ENCODE results near the gene UMAD1.

The UMAD1 gene

GRCh38 chr7:7706556-7707172, 66.1 kb downstream of the UMAD1 start:
- no peak overlapping the region for H3K4me2 ChIP-seq (ENCODE audit: low read length)
- no peak overlapping the region for H3K23ac ChIP-seq (ENCODE audit: low read length)
- H3K79me2 ChIP-seq (ENCODE audit: control insufficient read depth, insufficient read depth, low read length), result no peaks in the 10 kb centered on the region
- no peak overlapping the region for H3K4ac ChIP-seq (ENCODE audit: low read depth, low read length)
- no peak overlapping the region for H3K18ac ChIP-seq (ENCODE audit: low read length)
- H3K27ac ChIP-seq (ENCODE audit: low read depth, low read length), result no peak overlapping the region
- no peaks in the 10 kb centered on the region for H3K79me1 ChIP-seq (ENCODE audit: low read length)
- H3K4me1 ChIP-seq (ENCODE audit: control insufficient read depth, low read depth, low read length), result peaks cover 4% of the 10 kb centered on the region
- H2BK120ac ChIP-seq (ENCODE audit: low read depth, low read length), result no peak overlapping the region
- no peak overlapping the region for H3K4me3 ChIP-seq (ENCODE audit: low read length)
- H2BK5ac ChIP-seq (ENCODE audit: low read length), result no peak overlapping the region
- no peak overlapping the region for H3K56ac ChIP-seq (ENCODE audit: low read length)
- H3K27me3 ChIP-seq (ENCODE audit: insufficient read depth, low read length, poor library complexity), result no peaks in the 10 kb centered on the region
- H2AK5ac ChIP-seq (ENCODE audit: low read length), result no peak overlapping the region
- WGBS (ENCODE audit: extremely low coverage, insufficient coverage, low lambda C conversion rate), result no CpG with 5 or more reads among the region's 4 CpGs
- no peak overlapping the region for H3K9ac ChIP-seq (ENCODE audit: low read length)
- no peak for DNase-seq
- H3K36me3 ChIP-seq (ENCODE audit: control insufficient read depth, insufficient read depth, low read length), result no peaks in the 10 kb centered on the region
- H2BK15ac ChIP-seq (replicated peaks; ENCODE audit: low read depth), result no peak overlapping the region
- H4K5ac ChIP-seq (ENCODE audit: low read length), result no peak overlapping the region
- no peak overlapping the region for H4K8ac ChIP-seq (ENCODE audit: low read depth, low read length)

GRCh38 chr7:7707246-7707645, 66.7 kb downstream of the UMAD1 start:
- no CpG with 5 or more reads among the region's 2 CpGs for WGBS (ENCODE audit: extremely low coverage, insufficient coverage, low lambda C conversion rate)
- Histone ChIP-seq H3K4me1 (ENCODE audit: control insufficient read depth, low read depth, low read length) (peaks cover 4% of the 10 kb centered on the region), H3K79me1 (ENCODE audit: low read length) (no peaks in the 10 kb centered on the region), H3K9ac (ENCODE audit: low read length) (no peak overlapping the region), H3K27ac (ENCODE audit: low read depth, low read length) (no peak overlapping the region), H2BK5ac (ENCODE audit: low read length) (no peak overlapping the region), H3K36me3 (ENCODE audit: control insufficient read depth, insufficient read depth, low read length) (no peaks in the 10 kb centered on the region), H3K79me2 (ENCODE audit: control insufficient read depth, insufficient read depth, low read length) (no peaks in the 10 kb centered on the region), H4K8ac (ENCODE audit: low read depth, low read length) (no peak overlapping the region), H3K56ac (ENCODE audit: low read length) (no peak overlapping the region), H3K4me3 (ENCODE audit: low read length) (no peak overlapping the region), H3K4ac (ENCODE audit: low read depth, low read length) (no peak overlapping the region), H3K27me3 (ENCODE audit: insufficient read depth, low read length, poor library complexity) (no peaks in the 10 kb centered on the region), H2AK5ac (ENCODE audit: low read length) (no peak overlapping the region), H2BK15ac (replicated peaks; ENCODE audit: low read depth) (no peak overlapping the region), H2BK120ac (ENCODE audit: low read depth, low read length) (no peak overlapping the region), H3K4me2 (ENCODE audit: low read length) (no peak overlapping the region), H4K5ac (ENCODE audit: low read length) (no peak overlapping the region), H3K23ac (ENCODE audit: low read length) (no peak overlapping the region), H3K18ac (ENCODE audit: low read length) (no peak overlapping the region)
- no peak for DNase-seq

- no peak overlapping the region for H4K5ac ChIP-seq (ENCODE audit: low read length)
- no CpG with 5 or more reads among the region's 4 CpGs for WGBS (ENCODE audit: extremely low coverage, insufficient coverage, low lambda C conversion rate)
- no peak overlapping the region for H2AK5ac ChIP-seq (ENCODE audit: low read length)
- H4K8ac ChIP-seq (ENCODE audit: low read depth, low read length), result no peak overlapping the region
- no peak overlapping the region for H3K4ac ChIP-seq (ENCODE audit: low read depth, low read length)
- DNase-seq, result peak; percentile 88
- no peaks in the 10 kb centered on the region for H3K36me3 ChIP-seq (ENCODE audit: control insufficient read depth, insufficient read depth, low read length)
- H3K27ac ChIP-seq (ENCODE audit: low read depth, low read length), result peak overlapping the region; percentile 66
- no peak overlapping the region for H2BK5ac ChIP-seq (ENCODE audit: low read length)
- no peak overlapping the region for H2BK120ac ChIP-seq (ENCODE audit: low read depth, low read length)
- H2BK15ac ChIP-seq (replicated peaks; ENCODE audit: low read depth), result no peak overlapping the region
- H3K79me1 ChIP-seq (ENCODE audit: low read length), result no peaks in the 10 kb centered on the region
- H3K27me3 ChIP-seq (ENCODE audit: insufficient read depth, low read length, poor library complexity), result no peaks in the 10 kb centered on the region
- H3K56ac ChIP-seq (ENCODE audit: low read length), result no peak overlapping the region
- no peak overlapping the region for H3K23ac ChIP-seq (ENCODE audit: low read length)
- no peak overlapping the region for H3K9ac ChIP-seq (ENCODE audit: low read length)
- H3K18ac ChIP-seq (ENCODE audit: low read length), result peak overlapping the region; percentile 51
- peaks cover 4% of the 10 kb centered on the region for H3K4me1 ChIP-seq (ENCODE audit: control insufficient read depth, low read depth, low read length)
- H3K4me2 ChIP-seq (ENCODE audit: low read length), result no peak overlapping the region
- no peak overlapping the region for H3K4me3 ChIP-seq (ENCODE audit: low read length)
- no peaks in the 10 kb centered on the region for H3K79me2 ChIP-seq (ENCODE audit: control insufficient read depth, insufficient read depth, low read length)
These were observed 67.3 kb downstream of the UMAD1 start for GRCh38 chr7:7707806-7708205.

- H4K5ac ChIP-seq (ENCODE audit: low read length), result no peak overlapping the region
- H3K4ac ChIP-seq (ENCODE audit: low read depth, low read length), result no peak overlapping the region
- DNase-seq, result peak; percentile 95
- no peak overlapping the region for H2AK5ac ChIP-seq (ENCODE audit: low read length)
- H2BK120ac ChIP-seq (ENCODE audit: low read depth, low read length), result no peak overlapping the region
- H3K18ac ChIP-seq (ENCODE audit: low read length), result no peak overlapping the region
- H3K79me2 ChIP-seq (ENCODE audit: control insufficient read depth, insufficient read depth, low read length), result no peaks in the 10 kb centered on the region
- H3K4me1 ChIP-seq (ENCODE audit: control insufficient read depth, low read depth, low read length), result peaks cover 4% of the 10 kb centered on the region
- no peaks in the 10 kb centered on the region for H3K79me1 ChIP-seq (ENCODE audit: low read length)
- no peak overlapping the region for H4K8ac ChIP-seq (ENCODE audit: low read depth, low read length)
- no peak overlapping the region for H3K56ac ChIP-seq (ENCODE audit: low read length)
- H3K36me3 ChIP-seq (ENCODE audit: control insufficient read depth, insufficient read depth, low read length), result no peaks in the 10 kb centered on the region
- no peaks in the 10 kb centered on the region for H3K27me3 ChIP-seq (ENCODE audit: insufficient read depth, low read length, poor library complexity)
- no peak overlapping the region for H3K4me2 ChIP-seq (ENCODE audit: low read length)
- H3K4me3 ChIP-seq (ENCODE audit: low read length), result no peak overlapping the region
- H2BK15ac ChIP-seq (replicated peaks; ENCODE audit: low read depth), result no peak overlapping the region
- no CpG with 5 or more reads among the region's 3 CpGs for WGBS (ENCODE audit: extremely low coverage, insufficient coverage, low lambda C conversion rate)
- H3K27ac ChIP-seq (ENCODE audit: low read depth, low read length), result no peak overlapping the region
- no peak overlapping the region for H2BK5ac ChIP-seq (ENCODE audit: low read length)
- H3K23ac ChIP-seq (ENCODE audit: low read length), result no peak overlapping the region
- no peak overlapping the region for H3K9ac ChIP-seq (ENCODE audit: low read length)
These were observed 68.7 kb downstream of the UMAD1 start for GRCh38 chr7:7709291-7709690.

- DNase-seq, result no peak
- no peak overlapping the region for H3K4me3 ChIP-seq (ENCODE audit: low read length)
- no peak overlapping the region for H3K18ac ChIP-seq (ENCODE audit: low read length)
- no peak overlapping the region for H3K27ac ChIP-seq (ENCODE audit: low read depth, low read length)
- H3K79me2 ChIP-seq (ENCODE audit: control insufficient read depth, insufficient read depth, low read length), result no peaks in the 10 kb centered on the region
- no peak overlapping the region for H3K23ac ChIP-seq (ENCODE audit: low read length)
- peaks cover 4% of the 10 kb centered on the region for H3K4me1 ChIP-seq (ENCODE audit: control insufficient read depth, low read depth, low read length)
- no peak overlapping the region for H3K4me2 ChIP-seq (ENCODE audit: low read length)
- no peak overlapping the region for H4K5ac ChIP-seq (ENCODE audit: low read length)
- no peak overlapping the region for H4K8ac ChIP-seq (ENCODE audit: low read depth, low read length)
- no peak overlapping the region for H2BK120ac ChIP-seq (ENCODE audit: low read depth, low read length)
- no CpG with 5 or more reads among the region's 2 CpGs for WGBS (ENCODE audit: extremely low coverage, insufficient coverage, low lambda C conversion rate)
- H3K79me1 ChIP-seq (ENCODE audit: low read length), result no peaks in the 10 kb centered on the region
- no peak overlapping the region for H3K56ac ChIP-seq (ENCODE audit: low read length)
- no peak overlapping the region for H2AK5ac ChIP-seq (ENCODE audit: low read length)
- H3K27me3 ChIP-seq (ENCODE audit: insufficient read depth, low read length, poor library complexity), result no peaks in the 10 kb centered on the region
- no peak overlapping the region for H3K4ac ChIP-seq (ENCODE audit: low read depth, low read length)
- no peak overlapping the region for H2BK15ac ChIP-seq (replicated peaks; ENCODE audit: low read depth)
- H2BK5ac ChIP-seq (ENCODE audit: low read length), result no peak overlapping the region
- no peak overlapping the region for H3K9ac ChIP-seq (ENCODE audit: low read length)
- no peaks in the 10 kb centered on the region for H3K36me3 ChIP-seq (ENCODE audit: control insufficient read depth, insufficient read depth, low read length)
These were observed 69.9 kb downstream of the UMAD1 start for GRCh38 chr7:7710469-7710868.

GRCh38 chr7:7713730-7714129, 73.2 kb downstream of the UMAD1 start:
- no peaks in the 10 kb centered on the region for H3K79me1 ChIP-seq (ENCODE audit: low read length)
- no peak overlapping the region for H2BK5ac ChIP-seq (ENCODE audit: low read length)
- H3K4me2 ChIP-seq (ENCODE audit: low read length), result no peak overlapping the region
- no peak overlapping the region for H3K4me3 ChIP-seq (ENCODE audit: low read length)
- H3K79me2 ChIP-seq (ENCODE audit: control insufficient read depth, insufficient read depth, low read length), result no peaks in the 10 kb centered on the region
- H3K56ac ChIP-seq (ENCODE audit: low read length), result no peak overlapping the region
- H2BK15ac ChIP-seq (replicated peaks; ENCODE audit: low read depth), result no peak overlapping the region
- no peak overlapping the region for H2BK120ac ChIP-seq (ENCODE audit: low read depth, low read length)
- no peaks in the 10 kb centered on the region for H3K36me3 ChIP-seq (ENCODE audit: control insufficient read depth, insufficient read depth, low read length)
- H4K8ac ChIP-seq (ENCODE audit: low read depth, low read length), result no peak overlapping the region
- WGBS (ENCODE audit: extremely low coverage, insufficient coverage, low lambda C conversion rate), result no CpG with 5 or more reads among the region's 4 CpGs
- no peak overlapping the region for H2AK5ac ChIP-seq (ENCODE audit: low read length)
- H3K27me3 ChIP-seq (ENCODE audit: insufficient read depth, low read length, poor library complexity), result no peaks in the 10 kb centered on the region
- no peak overlapping the region for H3K23ac ChIP-seq (ENCODE audit: low read length)
- no peak overlapping the region for H3K27ac ChIP-seq (ENCODE audit: low read depth, low read length)
- H4K5ac ChIP-seq (ENCODE audit: low read length), result no peak overlapping the region
- no peak overlapping the region for H3K9ac ChIP-seq (ENCODE audit: low read length)
- no peak overlapping the region for H3K18ac ChIP-seq (ENCODE audit: low read length)
- DNase-seq, result no peak
- H3K4me1 ChIP-seq (ENCODE audit: control insufficient read depth, low read depth, low read length), result no peaks in the 10 kb centered on the region
- H3K4ac ChIP-seq (ENCODE audit: low read depth, low read length), result no peak overlapping the region
